ENCODE data around the gene PTP4A2. TPM values are rescaled to one million over a fixed set of nuclear protein-coding genes. Genes with fewer than 3 reads are reported as not detected.

PTP4A2 gene
- total RNA-seq, 1 experiment from 2014 or later: 366 TPM

DNA sequence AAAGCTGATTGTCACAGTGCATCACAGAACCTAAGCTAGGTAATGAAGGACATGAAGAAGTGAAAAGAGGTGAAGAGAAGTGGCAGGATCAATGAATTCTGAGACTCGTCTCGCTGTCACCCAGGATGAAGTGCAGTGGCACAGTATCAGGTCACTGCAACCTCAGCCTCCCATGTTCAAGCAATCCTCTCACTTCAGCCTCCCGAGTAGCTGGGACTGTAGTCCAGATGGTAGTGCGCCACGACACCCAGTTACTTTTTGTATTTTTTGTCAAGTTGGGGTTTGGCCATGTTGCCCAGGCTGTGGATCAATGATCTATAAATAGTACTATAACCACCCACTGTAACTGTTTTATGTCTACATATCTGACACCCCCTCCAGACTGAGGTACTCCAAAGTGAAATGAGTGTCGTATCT lies 33.1 kb downstream of the PTP4A2 start:
- no TSS peak for BruUV-seq (replicated peaks)
- intact Hi-C loops (cut with micrococcal nuclease; ENCODE audit: unreplicated experiment): no loop called here
- H3K27ac Mint-ChIP-seq (ENCODE audit: unreplicated experiment): peak overlapping the region; percentile 60
- no peaks in the 10 kb centered on the region for H3K9me3 Mint-ChIP-seq (ENCODE audit: low read depth, unreplicated experiment)
- CTCF ChIA-PET: interaction anchor here (0.6 to 3.3 kb wide), 4 partner anchors 17 to 164 kb away, joined by 3 to 10 read pairs (median 4); no protein-coding TSS in a partner anchor
- H3K36me3 Mint-ChIP-seq (ENCODE audit: insufficient read depth, unreplicated experiment): peaks cover 75% of the 10 kb centered on the region
- no peak overlapping the region for H3K4me3 Mint-ChIP-seq (ENCODE audit: low read depth, unreplicated experiment)
- TF ChIP-seq, protein P1, sequence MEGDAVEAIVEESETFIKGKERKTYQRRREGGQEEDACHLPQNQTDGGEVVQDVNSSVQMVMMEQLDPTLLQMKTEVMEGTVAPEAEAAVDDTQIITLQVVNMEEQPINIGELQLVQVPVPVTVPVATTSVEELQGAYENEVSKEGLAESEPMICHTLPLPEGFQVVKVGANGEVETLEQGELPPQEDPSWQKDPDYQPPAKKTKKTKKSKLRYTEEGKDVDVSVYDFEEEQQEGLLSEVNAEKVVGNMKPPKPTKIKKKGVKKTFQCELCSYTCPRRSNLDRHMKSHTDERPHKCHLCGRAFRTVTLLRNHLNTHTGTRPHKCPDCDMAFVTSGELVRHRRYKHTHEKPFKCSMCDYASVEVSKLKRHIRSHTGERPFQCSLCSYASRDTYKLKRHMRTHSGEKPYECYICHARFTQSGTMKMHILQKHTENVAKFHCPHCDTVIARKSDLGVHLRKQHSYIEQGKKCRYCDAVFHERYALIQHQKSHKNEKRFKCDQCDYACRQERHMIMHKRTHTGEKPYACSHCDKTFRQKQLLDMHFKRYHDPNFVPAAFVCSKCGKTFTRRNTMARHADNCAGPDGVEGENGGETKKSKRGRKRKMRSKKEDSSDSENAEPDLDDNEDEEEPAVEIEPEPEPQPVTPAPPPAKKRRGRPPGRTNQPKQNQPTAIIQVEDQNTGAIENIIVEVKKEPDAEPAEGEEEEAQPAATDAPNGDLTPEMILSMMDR (IDR thresholded peaks at IDR 0.05; ENCODE audit: unreplicated experiment): no peak
- no peaks in the 10 kb centered on the region for H3K27me3 Mint-ChIP-seq (ENCODE audit: unreplicated experiment)
- H3K4me1 Mint-ChIP-seq (ENCODE audit: low read depth, unreplicated experiment): peaks cover 12% of the 10 kb centered on the region
- DNase-seq: no peak

DNA sequence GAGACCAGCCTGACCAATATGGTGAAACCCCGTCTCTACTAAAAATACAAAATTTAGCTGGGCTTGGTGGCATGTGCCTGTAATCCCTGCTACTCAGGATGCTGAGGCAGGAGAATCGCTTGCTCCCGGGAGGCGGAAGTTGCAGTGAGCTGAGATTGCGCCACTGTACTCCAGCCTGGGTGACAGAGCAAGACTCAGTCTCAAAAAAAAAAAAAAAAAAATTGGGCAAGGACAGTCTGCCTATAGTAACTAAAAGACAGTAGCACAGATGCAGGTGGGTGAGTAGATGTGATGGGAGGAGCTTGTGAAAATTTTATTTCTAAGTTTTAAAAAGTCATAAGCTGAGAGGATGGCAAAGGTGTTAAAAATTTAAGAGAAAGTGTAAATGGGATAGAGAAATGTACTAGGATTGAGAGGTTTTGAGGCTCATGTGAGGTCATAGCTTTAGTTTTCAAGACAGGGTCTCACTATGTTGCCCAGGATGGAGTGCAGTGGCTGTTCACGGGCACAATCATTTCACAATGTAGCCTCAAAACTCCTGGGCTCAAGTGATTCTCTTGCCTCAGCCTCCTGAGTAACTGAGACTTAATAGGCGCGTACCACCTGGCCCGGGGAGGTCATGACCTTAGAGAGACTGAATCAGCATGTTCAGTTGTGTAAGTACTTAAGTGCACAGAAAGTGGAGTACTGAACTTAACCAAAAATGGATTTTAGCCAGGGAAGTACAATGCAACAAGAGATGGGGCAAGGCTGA lies 33.7 kb downstream of the PTP4A2 start:
- intact Hi-C loops (cut with micrococcal nuclease; ENCODE audit: unreplicated experiment): no loop called here
- Mint-ChIP-seq H3K27ac (ENCODE audit: unreplicated experiment) (peak overlapping the region; percentile 60), H3K4me3 (ENCODE audit: low read depth, unreplicated experiment) (no peak overlapping the region), H3K36me3 (ENCODE audit: insufficient read depth, unreplicated experiment) (peaks cover 69% of the 10 kb centered on the region), H3K9me3 (ENCODE audit: low read depth, unreplicated experiment) (no peaks in the 10 kb centered on the region), H3K27me3 (ENCODE audit: unreplicated experiment) (no peaks in the 10 kb centered on the region), H3K4me1 (ENCODE audit: low read depth, unreplicated experiment) (peaks cover 12% of the 10 kb centered on the region)
- no TSS peak for BruUV-seq (replicated peaks)
- TF ChIP-seq, protein P1 (IDR thresholded peaks at IDR 0.05; ENCODE audit: unreplicated experiment): no peak
- CTCF ChIA-PET: interaction anchor here (0.6 to 3.3 kb wide), 3 partner anchors 17 to 163 kb away, joined by 3 to 10 read pairs (median 5); no protein-coding TSS in a partner anchor
- DNase-seq: no peak

DNA sequence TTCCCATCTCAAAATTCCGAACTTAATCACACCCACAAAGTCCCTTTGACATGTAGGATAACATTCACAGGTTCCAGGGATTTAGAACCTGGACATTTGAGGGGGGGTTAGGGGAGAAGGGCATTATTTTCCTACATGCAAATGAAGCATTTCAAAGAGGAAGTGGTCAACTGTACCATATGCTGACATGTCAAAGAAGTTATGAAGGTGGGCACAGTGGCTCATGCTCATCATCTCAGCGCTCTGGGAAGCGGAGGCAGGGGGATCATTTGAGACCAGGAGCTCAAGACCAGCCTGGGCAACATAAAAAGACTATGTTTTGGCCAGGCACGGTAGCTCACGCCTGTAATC lies 35.7 kb downstream of the PTP4A2 start:
- CTCF ChIA-PET: no interaction called here
- Mint-ChIP-seq H3K4me3 (ENCODE audit: low read depth, unreplicated experiment) (no peak overlapping the region), H3K27ac (ENCODE audit: unreplicated experiment) (peak overlapping the region; percentile 35), H3K27me3 (ENCODE audit: unreplicated experiment) (no peaks in the 10 kb centered on the region), H3K36me3 (ENCODE audit: insufficient read depth, unreplicated experiment) (peaks cover 49% of the 10 kb centered on the region), H3K4me1 (ENCODE audit: low read depth, unreplicated experiment) (peaks cover 12% of the 10 kb centered on the region), H3K9me3 (ENCODE audit: low read depth, unreplicated experiment) (no peaks in the 10 kb centered on the region)
- intact Hi-C loops (cut with micrococcal nuclease; ENCODE audit: unreplicated experiment): no loop called here
- no TSS peak for BruUV-seq (replicated peaks)
- no peak for DNase-seq
- TF ChIP-seq, protein P1 (IDR thresholded peaks at IDR 0.05; ENCODE audit: unreplicated experiment): no peak

DNA sequence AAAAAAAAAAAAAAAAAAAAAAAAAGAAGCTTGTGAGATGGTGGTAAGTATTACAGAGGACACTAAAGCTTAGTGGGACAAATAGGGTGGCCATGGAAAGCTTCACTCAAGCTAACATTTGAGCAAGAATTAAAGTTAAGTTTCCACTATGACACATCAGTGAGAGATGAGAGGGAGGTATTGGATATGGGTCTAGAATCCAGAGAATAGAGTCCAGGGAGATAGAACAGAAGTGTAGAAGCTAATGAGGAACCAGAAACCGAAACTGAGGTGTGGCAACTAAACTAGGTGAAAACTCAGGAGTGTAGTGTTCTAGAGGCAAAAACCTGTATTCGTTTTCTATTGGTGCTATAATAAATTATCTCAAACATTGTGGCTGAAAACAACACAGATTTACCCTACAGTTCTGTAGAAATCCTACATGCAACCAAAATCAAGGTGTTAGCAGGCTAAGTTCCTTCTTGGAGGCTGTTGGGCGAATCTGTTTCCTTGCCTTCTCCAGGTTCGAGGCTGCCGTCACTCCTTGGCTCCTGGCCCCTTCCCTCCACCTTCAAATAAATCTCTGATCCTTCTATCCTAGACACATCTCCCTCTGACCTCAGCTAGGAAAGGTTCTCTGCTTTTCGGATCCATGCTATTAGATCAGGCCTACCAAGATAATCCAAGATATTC lies 36.2 kb downstream of the PTP4A2 start:
- TSS peak; percentile 3 for BruUV-seq (replicated peaks)
- intact Hi-C loops (cut with micrococcal nuclease; ENCODE audit: unreplicated experiment): no loop called here
- H3K4me1 Mint-ChIP-seq (ENCODE audit: low read depth, unreplicated experiment): peaks cover 12% of the 10 kb centered on the region

More for the DNA sequence above, 36.2 kb downstream of the PTP4A2 start:
- H3K27me3 Mint-ChIP-seq (ENCODE audit: unreplicated experiment): no peaks in the 10 kb centered on the region
- H3K9me3 Mint-ChIP-seq (ENCODE audit: low read depth, unreplicated experiment): no peaks in the 10 kb centered on the region
- no peak overlapping the region for H3K4me3 Mint-ChIP-seq (ENCODE audit: low read depth, unreplicated experiment)
- H3K27ac Mint-ChIP-seq (ENCODE audit: unreplicated experiment): peak overlapping the region; percentile 35
- no peak for DNase-seq
- CTCF ChIA-PET: interaction anchor here (0.6 to 0.8 kb wide), 3 partner anchors 19 to 62 kb away, joined by 3 to 5 read pairs (median 4); no protein-coding TSS in a partner anchor
- TF ChIP-seq, protein P1 (IDR thresholded peaks at IDR 0.05; ENCODE audit: unreplicated experiment): no peak
- peaks cover 44% of the 10 kb centered on the region for H3K36me3 Mint-ChIP-seq (ENCODE audit: insufficient read depth, unreplicated experiment)

All from Calu3 (cell line).